Adipocyte (in vitro differentiated cells): ENCODE results near the gene NUTF2.

ENCODE experiments used
- DNase-seq: peaks from one replicate; pipeline ENCODE4 v3.0.0-alpha.2; 2015; ENCODE audit warnings: low read depth
- H3K27me3 ChIP-seq: replicated peaks from 2 replicates; pipeline ENCODE4 v1.7.0; 2013; ENCODE audit warnings: mild to moderate bottlenecking, low read length, moderate library complexity; ENCODE audit not compliant: control insufficient read depth, insufficient read depth
- H3K36me3 ChIP-seq: 2 replicates; pipeline ENCODE4 v1.7.0; 2013; ENCODE audit warnings: low read length, mild to moderate bottlenecking, moderate library complexity; ENCODE audit not compliant: control insufficient read depth, insufficient read depth, severe bottlenecking
- H3K4me1 ChIP-seq: 2 replicates; pipeline ENCODE4 v1.7.0; 2013; ENCODE audit warnings: mild to moderate bottlenecking, low read length, moderate library complexity; ENCODE audit not compliant: control insufficient read depth, insufficient read depth
- H3K4me3 ChIP-seq: 2 replicates; pipeline ENCODE4 v1.7.0; 2013; ENCODE audit warnings: mild to moderate bottlenecking, low read length, moderate library complexity
- H3K9ac ChIP-seq: 2 replicates; pipeline ENCODE4 v1.7.0; 2013; ENCODE audit warnings: mild to moderate bottlenecking, low read length, moderate library complexity
- H3K9me3 ChIP-seq: 2 replicates; pipeline ENCODE4 v1.7.0; 2013; ENCODE audit warnings: mild to moderate bottlenecking, low read length, moderate library complexity; ENCODE audit not compliant: control insufficient read depth

The NUTF2 gene

GRCh38 chr16:67892375-67892774, 45.6 kb downstream of the NUTF2 start:
- H3K4me1 ChIP-seq, result peaks cover 25% of the 10 kb centered on the region
- peak overlapping the region; percentile 81 for H3K4me3 ChIP-seq
- H3K9ac ChIP-seq, result peak overlapping the region; percentile 84
- no peak for DNase-seq
- no peaks in the 10 kb centered on the region for H3K9me3 ChIP-seq
- no peaks in the 10 kb centered on the region for H3K36me3 ChIP-seq
- no peaks in the 10 kb centered on the region for H3K27me3 ChIP-seq

- Histone ChIP-seq H3K4me1 (peaks cover 28% of the 10 kb centered on the region), H3K27me3 (no peaks in the 10 kb centered on the region), H3K36me3 (no peaks in the 10 kb centered on the region), H3K9me3 (no peaks in the 10 kb centered on the region), H3K9ac (peak within 1 kb of the TSS; percentile 97), H3K4me3 (peak within 1 kb of the TSS; percentile 94)
- DNase-seq, result peak; percentile 99
Observed at GRCh38 chr16:67892899-67893742, 46.4 kb downstream of the NUTF2 start, which contains the start of gene PSKH1. TSS of gene PSKH1 (plus strand) at chr16:67893254. CDS start at chr16:67908750, 15,496 bp downstream.

- H3K9me3 ChIP-seq, result no peaks in the 10 kb centered on the region
- no peaks in the 10 kb centered on the region for H3K27me3 ChIP-seq
- peaks cover 28% of the 10 kb centered on the region for H3K4me1 ChIP-seq
- H3K4me3 ChIP-seq, result peak overlapping the region; percentile 94
- peak overlapping the region; percentile 97 for H3K9ac ChIP-seq
- no peak for DNase-seq
- H3K36me3 ChIP-seq, result no peaks in the 10 kb centered on the region
Observed at GRCh38 chr16:67893743-67894399, 47.1 kb downstream of the NUTF2 start.

GRCh38 chr16:67897231-67897630, 50.5 kb downstream of the NUTF2 start:
- Histone ChIP-seq H3K9ac (no peak overlapping the region), H3K9me3 (no peaks in the 10 kb centered on the region), H3K4me3 (no peak overlapping the region), H3K4me1 (peaks cover 28% of the 10 kb centered on the region), H3K36me3 (peaks cover 3% of the 10 kb centered on the region), H3K27me3 (no peaks in the 10 kb centered on the region)
- peak; percentile 42 for DNase-seq

GRCh38 chr16:67901734-67902133, 55.0 kb downstream of the NUTF2 start:
- H3K4me1 ChIP-seq, result peaks cover 9% of the 10 kb centered on the region
- no peaks in the 10 kb centered on the region for H3K27me3 ChIP-seq
- no peak for DNase-seq
- no peak overlapping the region for H3K4me3 ChIP-seq
- H3K9me3 ChIP-seq, result no peaks in the 10 kb centered on the region
- H3K9ac ChIP-seq, result no peak overlapping the region
- H3K36me3 ChIP-seq, result peaks cover 10% of the 10 kb centered on the region

GRCh38 chr16:67902831-67903230, 56.1 kb downstream of the NUTF2 start:
- DNase-seq, result no peak
- H3K9ac ChIP-seq, result no peak overlapping the region
- peaks cover 10% of the 10 kb centered on the region for H3K36me3 ChIP-seq
- H3K9me3 ChIP-seq, result no peaks in the 10 kb centered on the region
- no peak overlapping the region for H3K4me3 ChIP-seq
- H3K27me3 ChIP-seq, result no peaks in the 10 kb centered on the region
- H3K4me1 ChIP-seq, result no peaks in the 10 kb centered on the region

- Histone ChIP-seq H3K9me3 (no peaks in the 10 kb centered on the region), H3K4me3 (no peak overlapping the region), H3K9ac (no peak overlapping the region), H3K27me3 (no peaks in the 10 kb centered on the region), H3K4me1 (no peaks in the 10 kb centered on the region), H3K36me3 (peaks cover 38% of the 10 kb centered on the region)
- DNase-seq, result no peak
Observed at GRCh38 chr16:67907397-67908180, 60.9 kb downstream of the NUTF2 start.

GRCh38 chr16:67909056-67909742, 62.5 kb downstream of the NUTF2 start:
- no peaks in the 10 kb centered on the region for H3K4me1 ChIP-seq
- H3K36me3 ChIP-seq, result peaks cover 31% of the 10 kb centered on the region
- DNase-seq, result no peak
- no peak overlapping the region for H3K9ac ChIP-seq
- no peaks in the 10 kb centered on the region for H3K9me3 ChIP-seq
- no peak overlapping the region for H3K4me3 ChIP-seq
- H3K27me3 ChIP-seq, result no peaks in the 10 kb centered on the region

- H3K4me3 ChIP-seq, result no peak overlapping the region
- peaks cover 31% of the 10 kb centered on the region for H3K36me3 ChIP-seq
- no peaks in the 10 kb centered on the region for H3K4me1 ChIP-seq
- H3K9ac ChIP-seq, result no peak overlapping the region
- DNase-seq, result peak; percentile 53
- no peaks in the 10 kb centered on the region for H3K27me3 ChIP-seq
- H3K9me3 ChIP-seq, result no peaks in the 10 kb centered on the region
Observed at GRCh38 chr16:67910158-67910557, 63.4 kb downstream of the NUTF2 start.

- Histone ChIP-seq H3K9me3 (no peaks in the 10 kb centered on the region), H3K4me1 (peaks cover 19% of the 10 kb centered on the region), H3K9ac (no peak overlapping the region), H3K36me3 (peaks cover 17% of the 10 kb centered on the region), H3K4me3 (no peak overlapping the region), H3K27me3 (no peaks in the 10 kb centered on the region)
- no peak for DNase-seq
Observed at GRCh38 chr16:67914758-67915495, 68.2 kb downstream of the NUTF2 start.
